Panc1 (cell line): ENCODE measurements around the gene NPHP3. TPM values are rescaled to one million over a fixed set of nuclear protein-coding genes. Genes with fewer than 3 reads are reported as not detected.
"Not testable (repeated sequence)": the region's sequence is repeated elsewhere in the genome, so short reads cannot be mapped to it uniquely, and the experiment has no call there.

Source experiments
- ATAC-seq: fragments of 200-7000 bp; cut with Tn5 transposase; 2 replicates; pipeline ENCODE4 v1.9.1; 2020; ENCODE audit warnings: mild to moderate bottlenecking, moderate library complexity
- BruUV-seq: library from RNA; stranded (reverse); fragments of 400-500 nt; replicated peaks from 2 replicates; lab custom pipeline; 2021; lab: Mats Ljungman, UMichigan
- CTCF ChIA-PET: fragments of 300-600 bp; sonication (Branson Sonifier 250); formaldehyde crosslinking; loops from one replicate; lab custom pipeline; 2022; ENCODE audit warnings: antibody characterized with exemption; lab: Charles Lee
- POLR2A ChIA-PET: fragments of 300-600 bp; sonication (Branson Sonifier 250); formaldehyde crosslinking; loops from one replicate; lab custom pipeline; 2022; ENCODE audit warnings: antibody characterized with exemption; lab: Charles Lee
- DNase-seq: peaks from one replicate; pipeline ENCODE4 v3.0.0-alpha.2; 2010; ENCODE audit warnings: low read depth, low spot score
- H3K27ac ChIP-seq: 2 replicates; pipeline ENCODE4 v1.5.1; 2011; ENCODE audit warnings: mild to moderate bottlenecking, low read length, inconsistent platforms
- H3K27me3 ChIP-seq: fragments of 200-500 bp; sonication (Bioruptor generic); 2 replicates; pipeline ENCODE4 v1.6.0; 2014; ENCODE audit warnings: low read length, inconsistent platforms; ENCODE audit not compliant: control insufficient read depth, insufficient read depth
- H3K36me3 ChIP-seq: fragments of 200-500 bp; sonication (Bioruptor generic); 2 replicates; pipeline ENCODE4 v1.5.1; 2014; ENCODE audit warnings: inconsistent platforms, mild to moderate bottlenecking, low read length, moderate library complexity; ENCODE audit not compliant: control insufficient read depth, insufficient read depth
- H3K4me1 ChIP-seq: 2 replicates; pipeline ENCODE4 v1.5.1; 2011; ENCODE audit warnings: inconsistent platforms, mild to moderate bottlenecking, low read length, moderate library complexity; ENCODE audit not compliant: control insufficient read depth, insufficient read depth
- H3K4me3 ChIP-seq, 2 experiments: 2 replicates each; pipeline ENCODE4 v1.5.1; 2011 to 2012; ENCODE audit warnings: low read depth in 2 of 2, low read length in 2 of 2, mild to moderate bottlenecking in 2 of 2, inconsistent platforms in 1 of 2, moderate library complexity in 1 of 2
- H3K9me3 ChIP-seq: fragments of 200-500 bp; sonication (Bioruptor generic); 2 replicates; pipeline ENCODE4 v1.5.1; 2014; ENCODE audit warnings: low read depth, mild to moderate bottlenecking, inconsistent platforms, low read length, moderate library complexity; ENCODE audit not compliant: control insufficient read depth, insufficient read depth
- CTCF ChIP-seq: fragments of 450-650 bp; IDR thresholded peaks from 2 replicates; pipeline ENCODE4 v1.5.1; 2017; ENCODE audit warnings: mild to moderate bottlenecking
- POLR2AphosphoS5 ChIP-seq: IDR thresholded peaks from 2 replicates; pipeline ENCODE4 v1.6.1; 2012; ENCODE audit warnings: mild to moderate bottlenecking, low read depth, low read length, moderate library complexity
- REST ChIP-seq, 2 experiments: IDR thresholded peaks; 2 replicates each; pipeline ENCODE4 v1.6.1; 2011 to 2012; ENCODE audit warnings: low read depth in 2 of 2, control low read depth in 1 of 2, low read length in 1 of 2, mild to moderate bottlenecking in 1 of 2, moderate library complexity in 1 of 2; ENCODE audit not compliant: insufficient read depth in 1 of 2
- SIN3A ChIP-seq: IDR thresholded peaks from 2 replicates; pipeline ENCODE4 v1.6.1; 2012; ENCODE audit warnings: low read depth, mild to moderate bottlenecking, low read length, moderate library complexity, borderline replicate concordance; ENCODE audit not compliant: insufficient read depth
- TCF7L2 ChIP-seq: IDR thresholded peaks from 2 replicates; pipeline ENCODE4 v1.6.1; 2011; ENCODE audit warnings: mild to moderate bottlenecking, low read depth, low read length, inconsistent platforms
- in situ Hi-C: cut with HindIII; loops from 2 replicates; pipeline ENCODE4 v1.10.0; 2016; ENCODE audit warnings: low sequenced_read_pairs, low pct_unique_long_range_greater_than_20kb
- intact Hi-C: fragments of 100-400 bp; cut with micrococcal nuclease; formaldehyde crosslinking; loops from one replicate; pipeline ENCODE4 v1.10.0; 2022; ENCODE audit not compliant: unreplicated experiment
- total RNA-seq: library from RNA; stranded (reverse); gene quantifications from one replicate; pipeline ENCODE4 v1.2.1, GENCODE V29; 2021; ENCODE audit not compliant: unreplicated experiment

Gene NPHP3
- total RNA-seq, 1 experiment from 2014 or later = 34.0 TPM

- in situ Hi-C loops = no loop called here
These were observed 27.6 kb upstream of the NPHP3 start for GRCh38 chr3:132749786-132750185.

GRCh38 chr3:132746720-132747119 is 24.5 kb upstream of the NPHP3 start:
- H3K4me1 ChIP-seq, H3K9me3 ChIP-seq, H3K36me3 ChIP-seq, H3K27me3 ChIP-seq, H3K27ac ChIP-seq, ATAC-seq, in situ Hi-C loops, H3K4me3 ChIP-seq, DNase-seq, BruUV-seq, POLR2A ChIA-PET, CTCF ChIA-PET, intact Hi-C loops: not testable (repeated sequence)

More at GRCh38 chr3:132749786-132750185, 27.6 kb upstream of the NPHP3 start:
- no peak overlapping the region for H3K4me3 ChIP-seq
- BruUV-seq = no TSS peak
- TF ChIP-seq POLR2AphosphoS5 (no peak), TCF7L2 (no peak), CTCF (no peak), REST (IDR thresholded peaks at IDR 0.05; ENCODE audit: insufficient read depth in 1 of 2, low read depth in 2 of 2, low read length in 1 of 2) (no peak)
- no peaks in the 10 kb centered on the region for H3K9me3 ChIP-seq
- H3K27ac ChIP-seq = no peak overlapping the region
- ChIA-PET CTCF (no interaction called here), POLR2A (no interaction called here)
- ATAC-seq = no peak
- no peaks in the 10 kb centered on the region for H3K36me3 ChIP-seq
- peaks cover 4% of the 10 kb centered on the region for H3K27me3 ChIP-seq
- intact Hi-C loops = no loop called here
- DNase-seq = no peak
- no peaks in the 10 kb centered on the region for H3K4me1 ChIP-seq

GRCh38 chr3:132738314-132738713 is 16.1 kb upstream of the NPHP3 start:
- intact Hi-C loops = loop anchor here (10.0 kb wide), 1 partner anchor 1186 kb away; no protein-coding TSS in a partner anchor
- ATAC-seq = no peak
- ChIA-PET CTCF (no interaction called here), POLR2A (no interaction called here)
- H3K27me3 ChIP-seq = peaks cover 9% of the 10 kb centered on the region
- H3K36me3 ChIP-seq = no peaks in the 10 kb centered on the region
- no peaks in the 10 kb centered on the region for H3K9me3 ChIP-seq
- in situ Hi-C loops = no loop called here
- H3K27ac ChIP-seq = no peak overlapping the region
- H3K4me1 ChIP-seq = no peaks in the 10 kb centered on the region
- TF ChIP-seq REST (IDR thresholded peaks at IDR 0.05; ENCODE audit: insufficient read depth in 1 of 2, low read depth in 2 of 2, low read length in 1 of 2) = no peak
- TF ChIP-seq SIN3A = no peak
- TF ChIP-seq CTCF = no peak
- TF ChIP-seq TCF7L2 = no peak
- TF ChIP-seq POLR2AphosphoS5 = no peak
- DNase-seq = no peak
- no TSS peak for BruUV-seq
- H3K4me3 ChIP-seq = no peak overlapping the region
